HEK293 (cell line): Measurements from ENCODE around the gene NPDC1.

ENCODE experiments used
- AEBP2 ChIP-seq: fragments of 450-650 bp; formaldehyde crosslinking; IDR thresholded peaks from 2 replicates; pipeline ENCODE4 v1.5.1; 2016; ENCODE audit warnings: missing biosample characterization, missing genetic modification characterization, borderline replicate concordance
- GLIS2 ChIP-seq: fragments of 450-650 bp; formaldehyde crosslinking; IDR thresholded peaks from 2 replicates; pipeline ENCODE4 v1.5.1; 2016; ENCODE audit warnings: missing biosample characterization, missing genetic modification characterization
- HIC1 ChIP-seq: fragments of 450-650 bp; formaldehyde crosslinking; IDR thresholded peaks from 2 replicates; pipeline ENCODE4 v1.5.1; 2016; ENCODE audit warnings: missing biosample characterization, missing genetic modification characterization
- HOXD13 ChIP-seq: sonication (generic); formaldehyde crosslinking; IDR thresholded peaks from 2 replicates; pipeline ENCODE4 v1.8.0; 2022; ENCODE audit warnings: missing genetic modification reagents, borderline replicate concordance
- IKZF3 ChIP-seq: fragments of 450-650 bp; IDR thresholded peaks from 2 replicates; pipeline ENCODE4 v1.5.0; 2018; ENCODE audit warnings: missing biosample characterization, mild to moderate bottlenecking, missing genetic modification characterization, moderate library complexity
- KLF9 ChIP-seq: fragments of 450-650 bp; formaldehyde crosslinking; IDR thresholded peaks from 2 replicates; pipeline ENCODE4 v1.5.1; 2016; ENCODE audit warnings: missing biosample characterization, missing genetic modification characterization, low read depth
- MZF1 ChIP-seq: fragments of 450-650 bp; formaldehyde crosslinking; IDR thresholded peaks from 2 replicates; pipeline ENCODE4 v1.5.1; 2017; ENCODE audit warnings: missing biosample characterization, missing genetic modification characterization, borderline replicate concordance
- ZBTB44 ChIP-seq: fragments of 450-650 bp; IDR thresholded peaks from 2 replicates; pipeline ENCODE4 v1.5.1; 2018; ENCODE audit warnings: missing biosample characterization, mild to moderate bottlenecking, missing genetic modification characterization
- ZBTB7A ChIP-seq: fragments of 450-650 bp; formaldehyde crosslinking; IDR thresholded peaks from 2 replicates; pipeline ENCODE4 v1.5.1; 2016; ENCODE audit warnings: low read depth, missing biosample characterization, missing genetic modification characterization
- ZNF214 ChIP-seq: fragments of 450-650 bp; formaldehyde crosslinking; IDR thresholded peaks from 2 replicates; pipeline ENCODE4 v1.5.1; 2017; ENCODE audit warnings: missing biosample characterization, mild to moderate bottlenecking, missing genetic modification characterization, borderline replicate concordance
- ZNF302 ChIP-seq: fragments of 450-650 bp; formaldehyde crosslinking; IDR thresholded peaks from 2 replicates; pipeline ENCODE4 v1.5.1; 2016; ENCODE audit warnings: missing biosample characterization, missing genetic modification characterization, low read depth
- ZNF350 ChIP-seq: fragments of 450-650 bp; formaldehyde crosslinking; IDR thresholded peaks from 2 replicates; pipeline ENCODE4 v1.5.0; 2017; ENCODE audit warnings: missing biosample characterization, mild to moderate bottlenecking, missing genetic modification characterization
- ZNF362 ChIP-seq: fragments of 450-650 bp; formaldehyde crosslinking; IDR thresholded peaks from 2 replicates; pipeline ENCODE4 v1.5.1; 2016; ENCODE audit warnings: missing biosample characterization, missing genetic modification characterization
- ZNF558 ChIP-seq: fragments of 450-650 bp; formaldehyde crosslinking; IDR thresholded peaks from 2 replicates; pipeline ENCODE4 v1.5.1; 2016; ENCODE audit warnings: missing biosample characterization, missing genetic modification characterization
- ZNF571 ChIP-seq: fragments of 450-650 bp; formaldehyde crosslinking; IDR thresholded peaks from 2 replicates; pipeline ENCODE4 v1.5.0; 2017; ENCODE audit warnings: missing biosample characterization, missing genetic modification characterization
- ZNF623 ChIP-seq: fragments of 450-650 bp; formaldehyde crosslinking; IDR thresholded peaks from 2 replicates; pipeline ENCODE4 v1.5.1; 2016; ENCODE audit warnings: missing biosample characterization, missing genetic modification characterization
- ZNF660 ChIP-seq: fragments of 450-650 bp; IDR thresholded peaks from 2 replicates; pipeline ENCODE4 v1.5.1; 2018; ENCODE audit warnings: missing biosample characterization, mild to moderate bottlenecking, missing genetic modification characterization
- ZNF692 ChIP-seq: fragments of 450-650 bp; formaldehyde crosslinking; IDR thresholded peaks from 2 replicates; pipeline ENCODE4 v1.5.1; 2016; ENCODE audit warnings: missing biosample characterization, missing genetic modification characterization
- ZNF76 ChIP-seq: fragments of 450-650 bp; formaldehyde crosslinking; IDR thresholded peaks from 2 replicates; pipeline ENCODE4; 2016; ENCODE audit warnings: low read depth, missing biosample characterization, missing genetic modification characterization, borderline replicate concordance
- ZNF777 ChIP-seq: fragments of 450-650 bp; formaldehyde crosslinking; IDR thresholded peaks from 2 replicates; pipeline ENCODE4 v1.5.1; 2017; ENCODE audit warnings: missing biosample characterization, missing genetic modification characterization, borderline replicate concordance
- ZNF791 ChIP-seq: fragments of 450-650 bp; formaldehyde crosslinking; IDR thresholded peaks from 2 replicates; pipeline ENCODE4 v1.5.1; 2016; ENCODE audit warnings: missing biosample characterization, missing genetic modification characterization
- ZSCAN23 ChIP-seq: fragments of 450-650 bp; formaldehyde crosslinking; IDR thresholded peaks from 2 replicates; pipeline ENCODE4 v1.5.1; 2016; ENCODE audit warnings: missing biosample characterization, missing genetic modification characterization
- TF ChIP-seq, protein P1 (sequence below): fragments of 450-650 bp; formaldehyde crosslinking; IDR thresholded peaks from 2 replicates; pipeline ENCODE4 v1.5.1; 2016; ENCODE audit warnings: missing biosample characterization, missing genetic modification characterization
- TF ChIP-seq, protein P2 (sequence below): fragments of 450-650 bp; formaldehyde crosslinking; IDR thresholded peaks from 2 replicates; pipeline ENCODE4 v1.5.1; 2016; ENCODE audit warnings: missing biosample characterization, missing genetic modification characterization
- TF ChIP-seq, protein P3 (sequence below): IDR thresholded peaks from 2 replicates; pipeline ENCODE4 v1.6.1; 2011; ENCODE audit warnings: mild to moderate bottlenecking, low read depth, low read length, borderline replicate concordance

Gene NPDC1

DNA sequence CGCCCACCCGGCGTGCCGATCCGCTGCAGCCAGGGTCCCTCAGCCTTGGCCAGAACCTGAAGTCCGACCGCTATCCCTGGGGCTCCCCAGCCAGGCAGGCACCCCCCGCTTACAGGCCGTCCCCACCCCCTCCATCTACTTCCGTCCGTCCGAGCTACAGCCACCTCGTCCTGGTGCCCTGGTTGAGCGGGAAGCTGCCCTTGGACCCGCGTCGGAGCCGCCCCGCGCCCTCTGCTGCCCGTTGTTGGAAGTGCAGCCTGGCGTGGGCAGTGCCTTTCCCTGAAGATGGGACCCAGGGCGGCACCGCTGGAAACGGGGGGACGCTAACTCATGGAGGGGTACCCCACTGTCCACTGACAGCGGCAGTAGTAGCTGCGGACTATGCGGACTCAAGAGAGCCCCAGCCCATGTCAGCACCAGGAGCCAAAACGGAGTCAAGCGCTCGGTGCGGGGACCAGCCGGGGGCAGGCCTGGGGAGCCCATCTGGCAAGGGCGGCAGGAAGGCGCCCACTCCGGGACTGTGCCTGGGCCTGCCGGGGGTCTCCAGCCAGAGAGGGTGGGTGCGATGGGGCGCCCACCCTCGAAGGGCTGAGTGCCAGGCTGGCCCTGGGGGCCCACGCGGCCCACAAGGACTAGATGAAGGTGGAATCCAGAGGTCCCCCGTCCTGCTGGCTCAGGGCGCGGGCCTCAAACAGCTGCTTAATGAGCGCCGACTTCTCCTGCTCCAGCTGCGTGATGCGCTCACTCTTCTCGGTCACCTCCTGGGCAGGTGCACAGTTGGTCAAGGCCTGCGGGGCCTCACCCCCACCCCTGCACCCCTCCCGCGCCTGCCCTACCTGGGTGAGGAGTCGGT, 18.3 kb upstream of the NPDC1 start (continued):
- TF ChIP-seq ZNF692 (tag by site-specific recombination) (no peak), ZNF660 (tag by site-specific recombination) (no peak), GLIS2 (no peak), ZBTB7A (tag by site-specific recombination) (no peak), HOXD13 (CRISPR knock-in tag) (no peak), ZNF777 (tag by site-specific recombination) (no peak), HIC1 (tag by site-specific recombination) (peak; percentile 85), ZNF76 (tag by site-specific recombination) (no peak), ZBTB44 (no peak), ZNF302 (tag by site-specific recombination) (no peak), MZF1 (no peak), ZNF571 (tag by site-specific recombination) (no peak), ZSCAN23 (no peak), ZNF214 (tag by site-specific recombination) (no peak), ZNF362 (no peak), KLF9 (tag by site-specific recombination) (peak; percentile 67), IKZF3 (peak; percentile 45; the same call in 1 of the 2 replicates), ZNF558 (no peak), AEBP2 (no peak), ZNF350 (tag by site-specific recombination) (no peak), ZNF791 (tag by site-specific recombination) (no peak), ZNF623 (tag by site-specific recombination) (no peak)
- TF ChIP-seq, protein P1, sequence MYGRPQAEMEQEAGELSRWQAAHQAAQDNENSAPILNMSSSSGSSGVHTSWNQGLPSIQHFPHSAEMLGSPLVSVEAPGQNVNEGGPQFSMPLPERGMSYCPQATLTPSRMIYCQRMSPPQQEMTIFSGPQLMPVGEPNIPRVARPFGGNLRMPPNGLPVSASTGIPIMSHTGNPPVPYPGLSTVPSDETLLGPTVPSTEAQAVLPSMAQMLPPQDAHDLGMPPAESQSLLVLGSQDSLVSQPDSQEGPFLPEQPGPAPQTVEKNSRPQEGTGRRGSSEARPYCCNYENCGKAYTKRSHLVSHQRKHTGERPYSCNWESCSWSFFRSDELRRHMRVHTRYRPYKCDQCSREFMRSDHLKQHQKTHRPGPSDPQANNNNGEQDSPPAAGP: peak; percentile 24; the same call in 1 of the 2 replicates
- TF ChIP-seq, protein P2, sequence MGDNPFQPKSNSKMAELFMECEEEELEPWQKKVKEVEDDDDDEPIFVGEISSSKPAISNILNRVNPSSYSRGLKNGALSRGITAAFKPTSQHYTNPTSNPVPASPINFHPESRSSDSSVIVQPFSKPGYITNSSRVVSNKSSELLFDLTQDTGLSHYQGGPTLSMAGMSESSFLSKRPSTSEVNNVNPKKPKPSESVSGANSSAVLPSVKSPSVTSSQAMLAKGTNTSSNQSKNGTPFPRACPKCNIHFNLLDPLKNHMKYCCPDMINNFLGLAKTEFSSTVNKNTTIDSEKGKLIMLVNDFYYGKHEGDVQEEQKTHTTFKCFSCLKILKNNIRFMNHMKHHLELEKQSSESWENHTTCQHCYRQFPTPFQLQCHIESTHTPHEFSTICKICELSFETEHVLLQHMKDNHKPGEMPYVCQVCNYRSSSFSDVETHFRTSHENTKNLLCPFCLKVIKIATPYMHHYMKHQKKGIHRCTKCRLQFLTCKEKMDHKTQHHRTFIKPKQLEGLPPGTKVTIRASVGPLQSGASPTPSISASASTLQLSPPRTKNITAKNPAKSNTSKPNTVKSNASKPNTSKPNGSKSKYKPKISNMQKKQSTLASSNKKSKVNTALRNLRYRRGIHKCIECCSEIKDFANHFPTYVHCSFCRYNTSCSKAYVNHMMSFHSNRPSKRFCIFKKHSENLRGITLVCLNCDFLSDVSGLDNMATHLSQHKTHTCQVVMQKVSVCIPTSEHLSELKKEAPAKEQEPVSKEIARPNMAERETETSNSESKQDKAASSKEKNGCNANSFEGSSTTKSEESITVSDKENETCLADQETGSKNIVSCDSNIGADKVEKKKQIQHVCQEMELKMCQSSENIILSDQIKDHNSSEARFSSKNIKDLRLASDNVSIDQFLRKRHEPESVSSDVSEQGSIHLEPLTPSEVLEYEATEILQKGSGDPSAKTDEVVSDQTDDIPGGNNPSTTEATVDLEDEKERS (tag by site-specific recombination): no peak
- TF ChIP-seq, protein P3, sequence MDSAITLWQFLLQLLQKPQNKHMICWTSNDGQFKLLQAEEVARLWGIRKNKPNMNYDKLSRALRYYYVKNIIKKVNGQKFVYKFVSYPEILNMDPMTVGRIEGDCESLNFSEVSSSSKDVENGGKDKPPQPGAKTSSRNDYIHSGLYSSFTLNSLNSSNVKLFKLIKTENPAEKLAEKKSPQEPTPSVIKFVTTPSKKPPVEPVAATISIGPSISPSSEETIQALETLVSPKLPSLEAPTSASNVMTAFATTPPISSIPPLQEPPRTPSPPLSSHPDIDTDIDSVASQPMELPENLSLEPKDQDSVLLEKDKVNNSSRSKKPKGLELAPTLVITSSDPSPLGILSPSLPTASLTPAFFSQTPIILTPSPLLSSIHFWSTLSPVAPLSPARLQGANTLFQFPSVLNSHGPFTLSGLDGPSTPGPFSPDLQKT: no peak
